Measurements from ENCODE around the gene PPARGC1A. TPM values are rescaled to one million over a fixed set of nuclear protein-coding genes. Genes with fewer than 3 reads are reported as not detected.

Gene PPARGC1A
- total and polyA plus RNA-seq, 2 experiments from 2014 or later, result 6.7 to 16.6 TPM

DNA sequence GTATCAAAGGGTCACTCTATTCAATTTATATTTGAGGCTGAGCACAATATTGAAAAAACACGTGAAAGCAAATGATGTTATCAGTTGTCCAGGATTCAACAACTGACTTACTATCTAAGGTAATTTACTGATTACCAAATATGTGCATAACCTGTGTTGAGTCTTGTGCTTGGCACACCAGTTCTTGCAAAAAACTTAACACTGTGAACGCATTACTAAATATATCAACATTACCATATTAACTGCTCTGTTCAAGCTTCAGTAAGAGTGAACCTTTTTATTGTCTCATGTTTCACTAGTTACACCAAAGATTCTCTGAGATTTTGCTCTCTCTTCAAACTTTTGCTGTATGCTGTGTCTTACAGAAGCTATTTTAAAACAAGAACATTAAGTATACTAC lies 38.4 kb downstream of the PPARGC1A start:
- H3K4me2 ChIP-seq, result no peak overlapping the region
- H3K27ac ChIP-seq, result no peak overlapping the region
- no peaks in the 10 kb centered on the region for H4K20me1 ChIP-seq (ENCODE audit: insufficient read depth, poor library complexity, severe bottlenecking)
- H3K36me3 ChIP-seq (replicated peaks; ENCODE audit: insufficient read depth, low read depth), result no peaks in the 10 kb centered on the region
- TF ChIP-seq EZH2phosphoT487 (IDR thresholded peaks at IDR 0.05; ENCODE audit: low read depth, severe bottlenecking, unreplicated experiment), result no peak
- no peak for TF ChIP-seq CTCF (IDR thresholded peaks at IDR 0.05; ENCODE audit: poor library complexity)
- TF ChIP-seq EZH2 (IDR thresholded peaks at IDR 0.05; ENCODE audit: borderline replicate concordance), result no peak
- H3K4me3 ChIP-seq, result no peak overlapping the region
- no peaks in the 10 kb centered on the region for H3K27me3 ChIP-seq
- H3K9me3 ChIP-seq (ENCODE audit: low read depth), result no peaks in the 10 kb centered on the region
- H3K4me1 ChIP-seq (ENCODE audit: insufficient read depth), result no peaks in the 10 kb centered on the region
- no peaks in the 10 kb centered on the region for H3K9me2 ChIP-seq (replicated peaks; ENCODE audit: insufficient read depth)
- no peak for DNase-seq (ENCODE audit: low spot score)
- no peaks in the 10 kb centered on the region for H3K79me2 ChIP-seq
- no peak overlapping the region for H2AFZ ChIP-seq
- 83% methylated on average over 2 of the region's 2 CpGs for WGBS (ENCODE audit: low lambda C conversion rate, missing lambda C conversion rate)

GRCh38 chr4:23847158-23847557 lies 42.7 kb downstream of the PPARGC1A start:
- 93% methylated on average over 2 of the region's 2 CpGs for WGBS (ENCODE audit: low lambda C conversion rate, missing lambda C conversion rate)
- Histone ChIP-seq H3K9me2 (replicated peaks; ENCODE audit: insufficient read depth) (no peaks in the 10 kb centered on the region), H2AFZ (no peak overlapping the region), H3K36me3 (replicated peaks; ENCODE audit: insufficient read depth, low read depth) (no peaks in the 10 kb centered on the region), H3K27ac (no peak overlapping the region), H3K4me2 (no peak overlapping the region), H3K79me2 (no peaks in the 10 kb centered on the region), H4K20me1 (ENCODE audit: insufficient read depth, poor library complexity, severe bottlenecking) (no peaks in the 10 kb centered on the region), H3K4me1 (ENCODE audit: insufficient read depth) (no peaks in the 10 kb centered on the region), H3K4me3 (no peak overlapping the region), H3K9me3 (ENCODE audit: low read depth) (no peaks in the 10 kb centered on the region), H3K27me3 (no peaks in the 10 kb centered on the region)
- no peak for DNase-seq (ENCODE audit: low spot score)
- TF ChIP-seq EZH2phosphoT487 (IDR thresholded peaks at IDR 0.05; ENCODE audit: low read depth, severe bottlenecking, unreplicated experiment) (no peak), CTCF (IDR thresholded peaks at IDR 0.05; ENCODE audit: poor library complexity) (no peak), EZH2 (IDR thresholded peaks at IDR 0.05; ENCODE audit: borderline replicate concordance) (no peak)

DNA sequence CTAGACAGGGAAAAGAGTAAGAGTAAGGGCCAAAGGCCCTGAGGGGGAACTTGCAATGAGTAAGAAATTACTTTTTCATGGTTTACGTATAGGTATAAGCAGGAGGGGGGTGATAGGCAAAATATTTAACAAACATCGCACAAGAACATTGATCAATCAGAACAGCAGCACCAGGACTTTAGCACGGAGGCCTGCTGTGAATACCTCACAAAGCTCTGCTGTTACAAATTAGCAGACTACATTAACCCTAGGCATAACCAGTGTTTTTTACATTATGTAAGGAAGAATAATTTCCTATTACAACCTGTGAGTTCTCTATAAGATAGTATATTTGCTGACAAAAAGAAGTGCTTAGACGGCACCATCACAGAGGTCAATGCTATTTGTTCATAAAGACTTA lies 44.9 kb downstream of the PPARGC1A start:
- H3K4me3 ChIP-seq, result no peak overlapping the region
- no peaks in the 10 kb centered on the region for H3K9me2 ChIP-seq (replicated peaks; ENCODE audit: insufficient read depth)
- 77% methylated on average over 4 of the region's 4 CpGs for WGBS (ENCODE audit: low lambda C conversion rate, missing lambda C conversion rate)
- H3K79me2 ChIP-seq, result no peaks in the 10 kb centered on the region
- no peaks in the 10 kb centered on the region for H3K27me3 ChIP-seq
- no peaks in the 10 kb centered on the region for H3K4me1 ChIP-seq (ENCODE audit: insufficient read depth)
- no peak for DNase-seq (ENCODE audit: low spot score)
- no peaks in the 10 kb centered on the region for H4K20me1 ChIP-seq (ENCODE audit: insufficient read depth, poor library complexity, severe bottlenecking)
- H3K9me3 ChIP-seq (ENCODE audit: low read depth), result no peaks in the 10 kb centered on the region
- no peak overlapping the region for H3K4me2 ChIP-seq
- no peak overlapping the region for H2AFZ ChIP-seq
- no peak overlapping the region for H3K27ac ChIP-seq
- no peak for TF ChIP-seq CTCF (IDR thresholded peaks at IDR 0.05; ENCODE audit: poor library complexity)
- TF ChIP-seq EZH2phosphoT487 (IDR thresholded peaks at IDR 0.05; ENCODE audit: low read depth, severe bottlenecking, unreplicated experiment), result no peak
- TF ChIP-seq EZH2 (IDR thresholded peaks at IDR 0.05; ENCODE audit: borderline replicate concordance), result no peak
- no peaks in the 10 kb centered on the region for H3K36me3 ChIP-seq (replicated peaks; ENCODE audit: insufficient read depth, low read depth)

DNA sequence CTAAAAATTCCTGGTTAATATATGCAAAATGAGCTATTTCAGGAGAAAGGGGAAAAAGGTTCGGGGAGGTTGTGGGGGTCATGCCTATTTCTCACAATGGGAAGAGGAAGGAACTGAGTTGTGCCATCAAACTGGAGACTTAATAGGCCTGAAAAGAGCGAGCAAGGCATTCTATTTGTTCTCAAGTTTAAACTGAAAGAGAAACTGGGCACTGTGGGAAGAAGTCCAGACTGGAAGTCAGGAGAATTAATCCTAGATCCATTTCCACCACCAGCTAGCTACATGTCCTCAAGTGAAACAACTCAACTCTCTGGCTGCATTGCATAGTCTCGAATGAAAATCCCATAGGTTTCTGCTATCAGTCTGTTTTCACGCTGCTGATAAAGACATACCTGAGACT lies 50.6 kb downstream of the PPARGC1A start:
- WGBS (ENCODE audit: low lambda C conversion rate, missing lambda C conversion rate), result 87% methylated on average over 4 of the region's 4 CpGs
- no peaks in the 10 kb centered on the region for H3K79me2 ChIP-seq
- H2AFZ ChIP-seq, result no peak overlapping the region
- no peak overlapping the region for H3K27ac ChIP-seq
- TF ChIP-seq EZH2 (IDR thresholded peaks at IDR 0.05; ENCODE audit: borderline replicate concordance) (no peak), CTCF (IDR thresholded peaks at IDR 0.05; ENCODE audit: poor library complexity) (no peak), EZH2phosphoT487 (IDR thresholded peaks at IDR 0.05; ENCODE audit: low read depth, severe bottlenecking, unreplicated experiment) (no peak)
- no peaks in the 10 kb centered on the region for H3K27me3 ChIP-seq
- DNase-seq (ENCODE audit: low spot score), result no peak
- H3K4me2 ChIP-seq, result no peak overlapping the region
- H3K4me3 ChIP-seq, result no peak overlapping the region
- no peaks in the 10 kb centered on the region for H3K9me2 ChIP-seq (replicated peaks; ENCODE audit: insufficient read depth)
- H3K9me3 ChIP-seq (ENCODE audit: low read depth), result no peaks in the 10 kb centered on the region
- no peaks in the 10 kb centered on the region for H3K4me1 ChIP-seq (ENCODE audit: insufficient read depth)
- no peaks in the 10 kb centered on the region for H4K20me1 ChIP-seq (ENCODE audit: insufficient read depth, poor library complexity, severe bottlenecking)
- H3K36me3 ChIP-seq (replicated peaks; ENCODE audit: insufficient read depth, low read depth), result no peaks in the 10 kb centered on the region
